Measurements from ENCODE around the gene MORC4.
"Not testable (repeated sequence)": the region's sequence is repeated elsewhere in the genome, so short reads cannot be mapped to it uniquely, and the experiment has no call there.

Gene MORC4

DNA sequence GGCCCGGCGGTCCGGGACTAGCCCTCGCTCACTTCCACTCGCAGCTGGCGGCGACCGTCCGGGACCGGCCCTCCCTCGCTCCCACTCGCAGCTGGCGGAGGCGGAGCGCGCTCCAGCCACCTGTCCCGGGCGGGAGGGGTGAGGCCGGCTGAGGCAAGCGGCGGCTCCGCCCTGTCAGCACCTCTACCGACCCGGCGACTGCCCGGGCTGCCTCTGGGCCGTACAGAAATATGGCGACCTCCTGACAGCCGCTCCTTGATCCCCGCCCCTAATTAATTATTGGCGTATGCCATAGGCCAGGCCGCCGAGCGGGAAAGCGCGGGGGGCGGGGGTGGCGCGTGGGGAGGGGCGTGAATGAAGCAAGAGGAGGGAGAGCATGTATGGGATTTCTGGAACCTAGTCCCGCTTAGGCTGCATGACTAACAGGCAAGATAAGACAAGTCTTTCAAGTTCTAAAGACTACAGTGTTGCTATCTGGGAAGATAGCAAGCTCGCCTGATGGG, at the start of gene MORC4:
Gene MORC4 (minus strand): TSS at position 200 of the 503 bp plus-strand sequence. CDS start 243 bp downstream, outside the sequence.
- DNase-seq (ENCODE audit: low spot score) = peak; percentile 62

DNA sequence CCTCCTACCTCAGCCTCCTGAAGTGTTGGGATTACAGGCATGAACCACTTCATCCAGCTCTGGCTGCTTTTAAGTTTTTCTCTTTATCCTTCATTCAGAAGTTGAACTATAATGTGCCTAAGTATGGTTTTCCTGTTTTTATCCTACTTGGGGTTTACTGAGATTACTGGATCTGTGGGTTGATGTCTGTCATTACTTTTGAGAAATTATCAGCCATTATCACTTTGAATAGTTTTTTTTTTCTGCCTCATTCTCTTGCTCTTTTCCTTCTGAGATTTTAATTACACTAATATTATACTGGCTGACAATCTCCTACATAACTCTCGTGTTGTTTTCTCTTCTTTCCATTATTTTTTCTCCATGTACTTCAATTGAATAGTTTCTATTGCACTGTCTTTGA, 47.6 kb upstream of the MORC4 start:
- no peak for DNase-seq (ENCODE audit: low spot score)

DNA sequence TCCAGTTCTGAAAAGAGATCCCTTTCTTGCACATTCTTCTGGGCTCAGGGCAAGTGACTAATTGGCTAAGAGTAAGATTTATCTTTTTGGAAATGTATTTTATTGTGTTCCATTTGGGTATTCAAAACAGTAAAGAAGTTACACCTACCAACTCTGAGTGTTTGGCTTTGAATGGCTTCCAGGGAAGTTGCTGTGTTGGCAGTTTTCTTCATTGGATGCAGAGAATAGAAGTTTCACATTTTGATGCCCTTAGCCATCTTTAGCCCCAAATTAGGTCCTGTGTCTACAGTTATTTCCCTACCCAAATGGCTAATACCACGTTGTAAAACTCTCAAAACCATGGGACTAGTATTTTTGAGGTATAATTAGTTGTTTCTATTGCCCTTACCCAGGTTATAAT, 29.7 kb upstream of the MORC4 start:
- DNase-seq (ENCODE audit: low spot score) = no peak

DNA sequence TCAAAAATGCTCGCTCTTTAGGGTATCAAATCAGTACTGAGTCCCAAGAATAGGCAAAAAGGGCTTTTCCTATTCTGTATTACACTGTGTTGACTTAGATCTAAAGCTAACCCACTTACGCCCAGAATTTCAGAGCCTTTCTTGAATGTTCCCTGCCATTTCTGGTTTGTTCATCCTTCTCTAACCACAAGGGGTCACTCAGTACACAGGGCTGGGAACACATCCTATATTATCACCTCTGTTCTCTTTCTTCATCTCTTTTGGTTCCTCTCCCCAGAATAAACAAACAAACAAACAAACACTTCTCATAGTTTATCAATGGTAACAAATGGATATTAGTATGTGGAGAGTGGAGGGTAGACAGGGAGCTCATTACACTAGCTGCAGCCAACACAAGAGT, 25.5 kb upstream of the MORC4 start:
- DNase-seq (ENCODE audit: low spot score) = peak; percentile 1

DNA sequence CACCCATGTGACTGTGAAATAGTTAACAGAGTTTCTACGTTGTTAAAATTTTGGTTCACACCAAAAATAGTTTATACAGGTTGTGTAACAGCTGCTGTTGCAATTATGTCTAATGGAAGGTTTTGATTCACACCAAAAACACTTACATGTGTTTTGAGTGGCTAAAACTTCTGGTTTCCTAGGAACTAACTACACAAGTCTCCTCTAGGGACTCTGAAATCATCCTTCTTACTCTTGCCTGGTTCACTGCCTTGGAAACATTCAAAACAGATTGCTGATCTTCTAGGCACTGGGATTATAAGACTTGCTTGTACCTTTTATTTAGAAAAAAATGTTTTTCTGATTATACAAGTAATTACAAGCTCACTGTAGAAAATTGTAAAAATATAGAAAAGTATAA, 14.9 kb upstream of the MORC4 start:
- no peak for DNase-seq (ENCODE audit: low spot score)

DNA sequence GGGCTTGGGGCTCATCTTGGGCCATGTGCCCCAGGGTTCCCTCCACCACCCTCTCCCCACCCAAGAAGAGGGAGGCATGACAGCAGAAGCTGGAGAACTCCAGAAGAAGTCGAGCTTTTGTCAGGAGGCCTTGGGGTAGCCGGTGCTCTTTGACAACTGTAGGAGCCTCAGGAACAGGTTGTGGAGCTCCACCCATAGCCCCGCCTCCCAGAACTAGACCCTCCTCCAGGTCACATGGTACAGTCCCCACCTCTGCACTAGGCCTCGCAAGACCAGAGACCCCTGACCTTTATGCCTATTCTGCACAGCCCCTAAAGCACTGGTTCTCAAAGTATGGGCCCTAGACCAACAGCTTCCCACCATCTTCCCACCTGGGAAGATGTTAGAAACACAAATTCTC, 8.0 kb upstream of the MORC4 start:
- no peak for DNase-seq (ENCODE audit: low spot score)

DNA sequence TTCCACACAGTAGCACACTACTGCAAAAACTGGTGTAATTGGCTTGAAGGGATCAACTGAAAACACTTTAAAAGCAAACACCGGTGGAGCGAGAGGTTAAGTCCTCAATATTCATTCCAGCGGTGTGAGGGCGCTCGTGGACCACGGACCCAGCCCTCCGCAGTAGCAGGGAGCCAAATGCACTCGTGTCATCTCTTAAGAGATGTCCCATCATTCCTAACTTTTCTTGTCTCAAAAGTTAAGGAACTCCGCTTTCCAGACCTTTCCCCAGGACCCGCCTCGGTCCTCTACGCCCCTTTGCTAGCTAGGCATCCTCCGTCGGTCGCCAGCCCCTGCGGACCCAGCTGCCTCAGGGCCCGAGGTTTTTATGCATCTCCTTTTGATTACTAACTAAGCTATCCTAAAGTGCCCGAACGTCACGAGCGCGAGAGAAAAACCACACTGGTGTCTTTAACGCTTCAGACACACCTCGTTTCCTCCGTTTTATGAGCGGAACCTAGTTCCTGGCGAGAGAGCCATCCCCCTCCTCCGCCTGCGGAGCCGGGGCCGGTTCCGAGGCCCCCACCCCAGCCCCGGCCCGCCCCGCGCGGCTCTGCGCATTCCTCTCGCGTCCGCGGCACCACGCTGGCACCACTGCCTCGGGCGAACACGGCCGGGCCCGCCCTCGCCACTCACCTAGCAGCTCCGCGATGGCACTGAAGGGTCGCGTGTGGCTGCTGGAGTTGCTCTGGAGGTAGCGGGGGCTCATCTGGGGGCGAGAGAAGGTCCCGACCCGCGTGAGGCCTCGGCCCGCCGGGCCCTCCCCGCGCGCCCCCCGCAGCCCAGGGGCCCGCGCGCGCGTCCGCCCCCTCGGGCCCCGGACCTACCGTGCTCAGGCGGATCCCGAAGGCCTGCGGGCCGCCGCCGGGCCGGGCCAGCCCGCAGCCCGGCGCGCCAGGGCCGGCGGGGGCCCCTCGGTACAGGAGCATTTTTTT, 723 bp downstream of the MORC4 start:
- DNase-seq (ENCODE audit: low spot score) = peak; percentile 45

DNA sequence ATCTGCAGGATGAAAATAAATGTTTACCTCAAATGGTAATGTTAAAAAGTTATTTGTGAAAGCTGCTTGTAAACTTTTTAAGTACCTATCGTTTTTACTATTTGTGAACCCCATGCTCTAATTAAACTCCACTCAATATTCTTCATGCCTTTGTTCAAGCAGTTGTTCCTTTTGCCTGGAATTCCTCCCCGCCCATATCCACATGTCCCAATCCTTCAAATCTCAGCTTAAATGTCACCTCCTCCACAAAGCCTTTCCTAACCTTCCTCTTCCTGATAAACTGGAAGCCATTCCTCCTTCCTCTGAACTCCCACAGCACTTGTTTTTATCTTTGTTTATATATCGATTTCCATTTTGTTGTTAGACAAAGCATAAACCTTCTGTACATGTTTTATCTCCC, 2.4 kb downstream of the MORC4 start:
- DNase-seq (ENCODE audit: low spot score) = no peak

DNA sequence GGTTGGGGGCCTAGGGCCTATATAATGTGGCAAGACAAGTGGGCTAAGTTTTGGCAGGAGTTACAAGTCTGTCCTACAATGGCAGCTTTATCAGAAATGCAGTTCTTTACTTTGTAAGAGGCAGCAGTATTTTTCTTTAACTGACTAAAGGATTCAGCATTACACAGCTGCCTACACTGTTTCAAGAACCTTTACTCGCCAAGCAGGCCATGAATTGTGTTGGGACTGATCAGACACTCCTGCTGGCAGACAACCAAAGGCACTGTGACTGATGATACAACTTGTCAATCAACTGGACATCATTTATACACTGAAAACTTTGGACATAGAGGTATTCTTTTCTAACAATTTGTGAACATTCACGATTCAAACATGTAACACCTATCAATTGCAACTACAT, 4.3 kb downstream of the MORC4 start:
- no peak for DNase-seq (ENCODE audit: low spot score)

DNA sequence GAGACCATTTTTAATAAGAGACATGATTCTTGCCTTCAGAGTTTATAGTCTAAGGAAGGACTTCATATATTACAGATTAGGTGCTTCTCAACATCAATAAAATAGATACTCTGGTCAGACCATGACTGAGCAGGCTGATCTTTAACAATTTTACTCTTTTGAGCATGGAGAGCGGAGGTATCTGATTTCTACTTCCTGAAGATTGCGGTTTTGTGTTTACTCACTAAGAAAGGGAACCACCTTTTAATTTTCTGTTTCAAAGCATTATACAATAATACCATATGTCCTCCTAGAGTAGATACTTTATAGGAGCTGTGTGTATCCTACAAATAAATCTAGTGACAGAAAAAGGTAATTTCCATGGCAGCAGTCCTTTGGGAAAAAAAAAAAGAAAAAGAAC, 12.5 kb downstream of the MORC4 start:
- DNase-seq (ENCODE audit: low spot score) = no peak

DNA sequence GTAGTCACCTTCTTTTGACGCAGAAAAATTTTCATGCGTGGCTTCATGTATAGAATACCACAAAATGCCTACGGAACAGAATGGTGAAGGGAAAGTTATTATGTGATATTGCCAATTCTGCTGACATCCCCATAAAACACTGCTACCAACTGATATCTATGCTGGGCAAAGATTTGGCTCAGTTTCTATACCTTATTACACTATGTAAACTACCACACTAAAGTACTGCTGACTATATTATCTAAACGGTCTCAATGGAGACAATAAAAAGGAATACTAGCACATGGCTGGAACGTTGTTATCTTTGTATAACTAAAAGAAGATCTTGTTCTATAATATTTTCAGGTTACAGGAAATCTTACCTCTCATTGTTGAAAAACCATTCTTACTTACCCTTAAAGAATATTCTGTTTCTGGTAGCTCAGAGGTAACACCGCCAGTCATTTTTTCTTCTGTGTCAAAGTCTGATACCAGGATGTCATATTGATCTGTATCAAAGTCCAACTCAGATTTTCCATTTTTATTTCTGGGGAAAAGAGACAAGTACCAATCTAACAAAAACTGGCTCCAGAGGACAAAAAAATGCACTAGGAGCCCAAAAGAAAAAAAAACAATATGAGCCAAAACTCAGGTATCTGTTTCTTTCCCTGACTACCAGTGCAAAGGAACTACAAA, 18.9 kb downstream of the MORC4 start:
- DNase-seq (ENCODE audit: low spot score) = no peak

DNA sequence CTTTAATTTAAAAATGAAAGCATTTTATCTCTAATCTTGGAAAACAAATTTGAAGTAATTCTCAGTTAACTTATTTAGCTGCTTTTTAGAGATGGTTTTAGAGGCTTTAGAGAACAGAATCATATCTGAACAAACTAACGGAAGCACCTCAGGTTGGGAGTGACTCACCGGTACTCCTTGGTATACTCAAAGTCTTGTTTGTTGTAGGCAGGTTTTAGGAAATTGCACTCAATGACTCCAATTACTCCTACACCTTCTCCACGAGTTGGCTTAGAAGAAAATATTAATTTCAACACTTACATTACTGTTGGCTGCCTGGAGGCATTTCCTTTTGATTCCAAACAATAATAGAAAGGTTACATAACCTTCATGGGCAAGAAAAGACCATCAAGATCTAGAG, 23.6 kb downstream of the MORC4 start:
- no peak for DNase-seq (ENCODE audit: low spot score)

DNA sequence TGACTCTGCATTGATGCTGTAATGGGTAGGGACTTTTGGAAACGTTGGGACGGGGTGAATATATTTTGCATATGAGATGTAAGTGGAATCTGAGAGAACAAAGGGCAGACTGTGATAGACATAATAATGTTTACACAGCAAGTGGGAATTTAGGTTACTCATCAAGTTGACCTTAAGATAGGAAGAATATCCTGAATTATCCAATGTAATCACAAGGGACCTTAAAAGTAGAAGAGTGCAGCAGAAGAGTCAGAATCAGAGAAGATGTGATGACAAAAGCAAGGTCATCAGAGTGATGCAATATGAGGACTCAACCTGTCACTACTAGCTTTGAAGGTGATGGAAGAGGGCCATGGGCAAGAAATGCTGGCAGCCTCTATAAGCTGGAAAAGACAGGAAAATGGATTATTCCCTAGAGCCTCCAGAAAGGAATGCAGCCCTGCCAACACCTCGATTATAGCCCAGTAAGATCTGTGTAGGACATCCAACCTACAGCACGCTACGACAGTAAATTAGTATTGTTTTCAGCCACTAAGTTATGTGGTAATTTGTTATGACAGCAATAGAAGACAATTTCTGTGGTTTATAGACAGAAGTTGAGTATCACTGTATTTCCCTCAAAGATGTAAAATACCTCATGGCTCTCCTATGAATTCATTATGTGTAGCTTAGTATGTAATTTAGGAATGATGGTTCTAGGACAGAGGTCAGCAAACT, 26.4 kb downstream of the MORC4 start:
- no peak for DNase-seq (ENCODE audit: low spot score)

DNA sequence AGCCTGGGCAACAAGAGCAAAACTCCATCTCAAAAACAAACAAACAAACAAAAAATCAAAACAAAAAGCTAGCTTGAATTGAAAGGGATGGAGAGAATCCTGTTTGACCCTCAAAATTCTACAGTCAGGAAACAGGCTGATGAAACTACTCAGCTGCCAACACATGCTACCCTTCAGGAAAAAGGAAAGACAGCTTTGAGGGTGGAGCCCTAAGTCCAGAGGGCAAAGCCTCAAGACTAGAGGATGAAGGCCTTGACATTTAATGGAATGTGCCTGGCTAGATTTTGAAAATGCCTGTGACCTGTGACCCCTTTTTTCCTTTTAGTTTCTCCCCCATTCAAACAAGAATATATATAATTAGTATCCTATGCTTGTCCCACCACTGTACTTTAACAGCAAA, 27.1 kb downstream of the MORC4 start:
- DNase-seq (ENCODE audit: low spot score) = no peak

DNA sequence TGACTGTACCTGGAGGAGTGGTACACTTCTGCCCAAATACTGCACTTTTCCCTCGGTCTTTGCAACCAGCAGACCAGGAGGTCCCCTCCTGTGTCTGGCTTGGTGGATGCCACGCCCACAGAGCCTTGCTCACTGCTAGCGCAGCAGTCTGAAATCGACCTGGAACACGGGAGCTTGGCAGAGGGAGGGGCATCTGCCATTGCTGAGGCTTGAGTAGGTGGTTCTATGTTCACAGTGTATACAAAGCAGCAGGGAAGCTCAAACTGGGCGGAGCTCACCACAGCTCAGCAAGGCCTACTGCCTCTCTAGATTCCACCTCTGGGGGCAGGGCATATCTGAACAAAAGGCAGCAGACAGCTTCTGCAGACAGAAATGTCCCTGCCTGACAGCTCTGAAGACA, 33.5 kb downstream of the MORC4 start:
- not testable (repeated sequence) for DNase-seq (ENCODE audit: low spot score)

DNA sequence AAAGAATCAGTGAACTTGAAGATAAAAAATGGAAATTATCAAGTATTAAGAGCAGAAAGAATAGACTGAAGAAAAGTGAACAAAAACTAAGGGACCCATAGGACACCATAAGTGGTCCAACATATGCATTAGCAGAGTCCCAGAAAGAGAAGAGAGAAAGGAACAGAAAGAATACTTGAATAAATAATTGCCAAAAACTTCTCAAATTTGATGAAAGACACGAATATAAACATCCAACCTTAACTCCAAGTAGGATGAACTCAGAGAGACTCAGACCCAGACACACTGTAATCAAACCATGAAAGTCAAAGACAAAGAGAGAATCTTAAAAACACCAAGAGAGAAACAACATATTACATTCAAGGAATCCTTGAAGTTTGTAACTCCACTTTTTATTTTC, 35.7 kb downstream of the MORC4 start:
- DNase-seq (ENCODE audit: low spot score) = no peak

DNA sequence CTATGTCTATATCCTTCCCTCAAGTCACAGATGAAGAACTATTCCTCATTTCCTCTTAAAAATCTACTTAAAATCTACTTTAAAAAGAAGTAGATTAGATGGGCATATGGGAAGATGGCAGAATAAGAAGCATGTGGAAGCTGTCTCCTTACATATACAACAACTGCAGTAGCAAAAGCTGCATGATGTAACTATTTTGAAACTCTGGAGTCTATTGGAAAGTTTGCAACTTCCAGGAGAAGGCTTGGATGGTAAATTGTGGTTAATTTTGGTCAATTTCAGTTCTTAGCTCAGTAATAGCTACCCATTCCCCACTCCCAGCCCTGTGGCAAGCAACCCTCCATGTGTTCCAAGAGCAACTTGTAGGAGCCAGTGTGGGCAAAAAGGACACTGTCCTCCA, 36.9 kb downstream of the MORC4 start:
- no peak for DNase-seq (ENCODE audit: low spot score)

DNA sequence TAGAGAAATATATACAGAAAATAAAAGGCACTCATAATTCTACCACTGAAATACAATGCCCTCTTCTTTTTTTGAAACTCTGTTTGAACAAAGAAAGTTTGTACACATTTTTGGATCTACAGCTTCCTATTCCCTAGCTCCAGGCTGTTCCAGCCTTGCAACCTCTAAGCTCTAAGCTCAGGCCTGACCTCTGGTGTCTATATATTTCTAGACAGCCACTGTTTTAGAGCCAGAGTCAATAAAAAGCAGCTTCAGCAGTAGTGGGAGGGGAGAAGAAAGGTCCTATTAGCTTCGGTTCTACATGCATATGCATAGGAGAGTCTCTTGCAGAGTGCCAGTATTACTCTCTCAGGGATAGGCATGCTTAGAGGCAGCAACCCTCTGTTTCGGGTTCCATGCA, 40.1 kb downstream of the MORC4 start:
- no peak for DNase-seq (ENCODE audit: low spot score)

DNA sequence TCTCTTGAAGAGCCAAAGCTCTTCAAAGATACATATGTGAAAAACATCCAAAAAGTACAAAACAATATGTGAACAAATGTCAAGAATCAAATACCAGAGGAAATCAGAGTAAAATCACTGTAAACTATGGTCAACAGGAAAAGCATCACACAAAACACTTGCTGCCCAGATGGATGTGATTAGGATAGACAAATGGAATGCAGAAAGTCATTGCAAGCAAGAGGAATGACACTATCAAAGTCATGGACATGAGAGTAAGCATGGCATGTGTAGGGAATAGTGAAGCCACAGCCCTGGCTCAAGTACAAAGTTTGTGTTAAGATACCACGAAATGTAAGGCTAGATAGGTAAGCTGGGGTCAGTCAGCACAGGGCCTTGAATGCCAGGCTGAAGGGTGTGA, 42.2 kb downstream of the MORC4 start:
- DNase-seq (ENCODE audit: low spot score) = no peak

DNA sequence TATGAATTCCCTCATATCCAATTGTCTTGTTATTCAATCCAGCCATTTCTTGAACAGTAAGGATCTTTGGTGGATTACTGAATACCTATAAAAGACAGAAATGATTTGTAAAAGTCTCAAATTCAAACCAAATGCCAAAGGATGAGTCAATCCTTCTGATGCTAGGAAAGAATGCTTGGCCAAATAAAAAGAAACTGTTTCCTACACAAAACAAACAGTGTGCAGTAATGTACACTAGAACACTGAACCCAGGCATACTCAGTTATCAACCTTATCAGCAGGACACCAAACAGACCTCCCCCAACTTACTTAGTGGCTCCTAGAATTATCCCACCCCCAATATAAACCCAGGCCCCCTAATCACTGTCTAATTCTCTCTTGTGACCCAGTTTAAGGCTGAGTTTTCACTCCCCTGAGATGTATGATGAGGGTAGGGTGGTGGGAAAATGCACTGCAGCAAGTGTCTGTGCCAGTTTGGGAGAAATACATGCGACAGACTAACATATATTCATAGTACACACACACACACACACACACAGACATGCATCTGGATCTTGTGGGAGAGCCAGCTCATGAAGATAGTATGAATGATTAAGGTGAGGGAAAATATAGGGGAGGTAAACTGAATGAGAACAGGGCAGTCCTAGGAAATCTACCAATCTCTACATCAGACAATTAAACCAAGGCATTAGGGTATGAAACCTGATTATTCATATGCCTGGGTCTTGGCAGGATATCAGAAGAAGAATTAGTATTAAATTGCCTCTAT, 44.8 kb downstream of the MORC4 start:
- no peak for DNase-seq (ENCODE audit: low spot score)

DNA sequence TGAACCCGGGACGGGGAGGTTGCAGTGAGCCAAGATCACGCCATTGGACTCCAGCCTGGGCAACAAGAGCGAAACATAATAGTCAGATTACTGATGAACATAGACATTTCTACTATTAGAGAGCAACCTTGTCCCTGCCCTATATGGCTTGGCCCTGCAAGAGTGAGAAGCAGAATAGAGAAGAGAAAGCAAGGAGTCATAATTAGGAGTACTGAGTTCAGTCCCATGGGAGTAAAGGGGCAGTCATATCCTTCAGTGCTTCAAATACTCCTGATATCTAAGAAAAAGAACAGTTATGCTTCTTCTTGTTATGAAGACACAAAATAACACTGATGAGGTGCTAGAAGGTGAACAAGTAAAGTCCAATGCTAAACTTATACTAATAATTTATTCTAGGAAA, 46.0 kb downstream of the MORC4 start:
- no peak for DNase-seq (ENCODE audit: low spot score)

DNA sequence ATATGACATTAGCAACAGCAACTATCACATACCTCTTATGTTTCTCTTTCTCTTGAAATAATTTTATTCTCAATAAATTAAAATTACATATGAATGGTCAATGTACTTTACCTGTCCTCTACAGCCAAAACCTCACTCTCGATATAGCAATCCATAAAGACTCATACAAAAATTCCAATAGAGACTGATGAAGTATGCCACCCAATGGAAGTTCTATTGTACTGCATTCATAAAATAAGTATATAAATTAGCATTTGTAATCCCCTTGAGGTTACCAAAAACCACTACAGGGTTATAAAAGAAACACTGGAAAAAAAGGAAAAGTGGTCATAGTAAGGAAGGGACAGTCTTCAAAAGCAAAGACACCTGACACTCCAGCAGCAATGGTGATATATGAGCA, 47.0 kb downstream of the MORC4 start:
- DNase-seq (ENCODE audit: low spot score) = no peak
